Measurements from ENCODE around the gene APOL4. TPM values are rescaled to one million over a fixed set of nuclear protein-coding genes. Genes with fewer than 3 reads are reported as not detected.

APOL4 gene
- total RNA-seq, 1 experiment from 2014 or later, result not detected

DNA sequence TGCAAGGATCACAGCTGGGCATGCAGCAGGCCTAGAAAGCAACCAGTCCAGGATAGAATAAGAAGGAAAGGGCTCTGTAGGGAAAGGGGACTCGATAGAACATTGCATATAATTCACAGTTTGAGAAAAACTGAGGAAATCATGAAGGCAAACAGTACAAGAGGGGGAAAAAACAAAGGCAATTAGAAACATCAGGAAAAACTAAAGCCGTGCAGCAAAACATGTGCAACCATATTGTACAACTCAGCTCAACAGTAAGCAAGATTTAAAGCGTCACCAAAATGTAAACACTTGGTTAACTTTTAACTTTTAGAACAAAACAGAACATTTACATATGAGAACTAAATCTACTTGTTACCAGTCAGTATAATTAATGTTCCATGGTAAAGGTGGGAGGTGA, 49.5 kb downstream of the APOL4 start:
- H3K36me3 ChIP-seq (ENCODE audit: low read depth), result no peaks in the 10 kb centered on the region
- no peak overlapping the region for H3K4me2 ChIP-seq
- ChIA-PET POLR2A (ENCODE audit: unreplicated experiment) (interaction anchor here (0.6 kb wide), 1 partner anchor 87 kb away, joined by 3 read pairs; the partner anchor contains the start of gene APOL2), CTCF (interaction anchor here (0.7 kb wide), 1 partner anchor 135 kb away, joined by 3 read pairs; no protein-coding TSS in a partner anchor)
- no peak overlapping the region for H2AFZ ChIP-seq
- BruUV-seq (replicated peaks), result no TSS peak
- no peaks in the 10 kb centered on the region for H3K9me3 ChIP-seq (ENCODE audit: insufficient read depth, low read depth)
- no peak overlapping the region for H3K27ac ChIP-seq
- H3K4me1 ChIP-seq (replicated peaks; ENCODE audit: insufficient read depth), result peaks cover 7% of the 10 kb centered on the region; the same call in 1 of the 2 replicates
- no peak overlapping the region for H3K4me3 ChIP-seq
- no peak for DNase-seq
- no peaks in the 10 kb centered on the region for H3K27me3 ChIP-seq (ENCODE audit: insufficient read depth, low read depth)
- intact Hi-C loops (cut with micrococcal nuclease; ENCODE audit: unreplicated experiment), result no loop called here
- H3F3A ChIP-seq (ENCODE audit: insufficient read depth, low read depth), result no peaks in the 10 kb centered on the region; the same call in 1 of the 2 replicates
- H3K79me2 ChIP-seq (ENCODE audit: low read depth), result no peaks in the 10 kb centered on the region
- no peaks in the 10 kb centered on the region for H3K9me2 ChIP-seq (ENCODE audit: insufficient read depth)
- TF ChIP-seq CTCF (conservative IDR thresholded peaks at IDR 0.05) (no peak), EZH2 (IDR thresholded peaks at IDR 0.05; ENCODE audit: low read depth) (no peak)
- no peaks in the 10 kb centered on the region for H4K20me1 ChIP-seq (ENCODE audit: insufficient read depth)

DNA sequence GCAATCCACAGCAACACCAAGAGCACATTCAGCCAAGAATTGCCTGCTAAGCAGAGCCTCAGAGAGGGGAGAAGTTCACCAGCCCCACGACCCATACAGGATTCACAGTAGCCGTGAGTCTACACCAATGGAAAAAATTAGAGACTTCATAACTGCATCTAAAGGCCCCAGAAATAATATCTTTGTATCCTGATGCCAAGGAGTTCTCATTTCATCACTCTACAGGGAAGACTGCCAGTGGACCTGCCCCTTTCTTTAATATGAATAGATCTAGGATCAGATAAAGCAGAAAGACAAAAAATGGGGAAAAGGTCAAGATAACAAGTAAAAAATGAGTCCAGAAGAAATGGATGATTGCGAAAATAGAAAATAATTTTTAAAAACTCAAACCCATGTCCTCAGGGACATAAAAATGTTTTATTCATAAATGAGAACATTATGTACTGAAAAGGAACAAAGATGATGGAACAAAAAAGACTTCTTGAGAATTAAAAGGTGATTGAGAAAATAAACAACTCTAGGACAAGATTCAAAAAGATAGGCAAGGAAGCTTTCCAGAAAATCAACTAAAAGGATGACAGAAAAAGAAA, 50.5 kb downstream of the APOL4 start:
- H3K4me3 ChIP-seq, result no peak overlapping the region
- DNase-seq, result no peak
- peaks cover 7% of the 10 kb centered on the region; the same call in 1 of the 2 replicates for H3K4me1 ChIP-seq (replicated peaks; ENCODE audit: insufficient read depth)
- no peaks in the 10 kb centered on the region for H3K79me2 ChIP-seq (ENCODE audit: low read depth)
- no peaks in the 10 kb centered on the region for H3K36me3 ChIP-seq (ENCODE audit: low read depth)
- no peak overlapping the region for H3K27ac ChIP-seq
- CTCF ChIA-PET, result no interaction called here
- no peaks in the 10 kb centered on the region for H3F3A ChIP-seq (ENCODE audit: insufficient read depth, low read depth)
- no peaks in the 10 kb centered on the region for H3K27me3 ChIP-seq (ENCODE audit: insufficient read depth, low read depth)
- no TSS peak for BruUV-seq (replicated peaks)
- H2AFZ ChIP-seq, result no peak overlapping the region
- POLR2A ChIA-PET (ENCODE audit: unreplicated experiment), result interaction anchor here (0.6 kb wide), 1 partner anchor 204 kb away, joined by 3 read pairs; no protein-coding TSS in a partner anchor
- H4K20me1 ChIP-seq (ENCODE audit: insufficient read depth), result no peaks in the 10 kb centered on the region
- intact Hi-C loops (cut with micrococcal nuclease; ENCODE audit: unreplicated experiment), result no loop called here
- H3K9me2 ChIP-seq (ENCODE audit: insufficient read depth), result no peaks in the 10 kb centered on the region
- no peak overlapping the region for H3K4me2 ChIP-seq
- TF ChIP-seq CTCF (conservative IDR thresholded peaks at IDR 0.05) (no peak), EZH2 (IDR thresholded peaks at IDR 0.05; ENCODE audit: low read depth) (no peak)
- no peaks in the 10 kb centered on the region for H3K9me3 ChIP-seq (ENCODE audit: insufficient read depth, low read depth)

DNA sequence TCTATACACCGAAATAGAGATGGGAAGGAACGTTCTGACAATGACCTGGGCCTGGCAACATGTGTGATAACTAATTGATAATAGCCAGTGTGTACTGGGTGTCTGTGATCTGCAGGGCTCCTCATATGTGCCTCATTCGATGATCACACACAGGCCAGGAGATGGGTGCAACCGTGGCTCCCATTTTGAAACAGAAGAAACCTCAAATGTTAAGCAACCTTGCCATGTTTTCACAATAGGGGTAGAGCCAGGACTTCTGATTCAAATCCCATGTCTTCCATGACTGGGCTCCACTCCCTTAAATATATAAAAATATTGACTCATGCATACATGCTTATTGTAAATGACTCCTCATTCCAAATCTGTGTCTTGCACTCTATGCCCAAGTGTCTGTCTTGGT, 52.2 kb downstream of the APOL4 start:
- DNase-seq, result no peak
- no TSS peak for BruUV-seq (replicated peaks)
- no peak overlapping the region for H3K27ac ChIP-seq
- H3K27me3 ChIP-seq (ENCODE audit: insufficient read depth, low read depth), result no peaks in the 10 kb centered on the region
- H3F3A ChIP-seq (ENCODE audit: insufficient read depth, low read depth), result no peaks in the 10 kb centered on the region
- H3K4me2 ChIP-seq, result no peak overlapping the region
- no peak overlapping the region for H2AFZ ChIP-seq
- no peaks in the 10 kb centered on the region for H3K79me2 ChIP-seq (ENCODE audit: low read depth)
- H4K20me1 ChIP-seq (ENCODE audit: insufficient read depth), result no peaks in the 10 kb centered on the region
- H3K4me1 ChIP-seq (replicated peaks; ENCODE audit: insufficient read depth), result peaks cover 7% of the 10 kb centered on the region; the same call in 1 of the 2 replicates
- intact Hi-C loops (cut with micrococcal nuclease; ENCODE audit: unreplicated experiment), result loop anchor here (5.0 kb wide), 1 partner anchor 73 kb away; no protein-coding TSS in a partner anchor
- no peaks in the 10 kb centered on the region for H3K36me3 ChIP-seq (ENCODE audit: low read depth)
- no peak overlapping the region for H3K4me3 ChIP-seq
- POLR2A ChIA-PET (ENCODE audit: unreplicated experiment), result no interaction called here
- no peaks in the 10 kb centered on the region for H3K9me2 ChIP-seq (ENCODE audit: insufficient read depth)
- H3K9me3 ChIP-seq (ENCODE audit: insufficient read depth, low read depth), result no peaks in the 10 kb centered on the region
- CTCF ChIA-PET, result no interaction called here
- TF ChIP-seq EZH2 (IDR thresholded peaks at IDR 0.05; ENCODE audit: low read depth) (no peak), CTCF (conservative IDR thresholded peaks at IDR 0.05) (no peak)

Data from PC-9 (cell line).